CD4-positive, alpha-beta T cell treated with Interleukin-15 for 4 hours (primary cell): ENCODE results near the gene PATE1.
"Not testable (repeated sequence)": the region's sequence is repeated elsewhere in the genome, so short reads cannot be mapped to it uniquely, and the experiment has no call there.

Experiments
- DNase-seq: peaks from one replicate; pipeline ENCODE4 v3.0.0-alpha.2; 2020; ENCODE audit warnings: low spot score

The PATE1 gene

GRCh38 chr11:125745979-125746378, at the start of gene PATE1:
Gene PATE1, plus strand, starts transcription at chr11:125746279. Its CDS starts 26 bp downstream, at chr11:125746305.
- DNase-seq = no peak

- DNase-seq = no peak
These were observed 45.0 kb upstream of the PATE1 start for GRCh38 chr11:125701018-125701610.

GRCh38 chr11:125701858-125702621, 44.0 kb upstream of the PATE1 start:
- no peak for DNase-seq

- not testable (repeated sequence) for DNase-seq
These were observed 41.4 kb upstream of the PATE1 start for GRCh38 chr11:125704686-125705085.

- DNase-seq = no peak
These were observed 25.3 kb upstream of the PATE1 start for GRCh38 chr11:125720781-125721180.

GRCh38 chr11:125724125-125724524, 22.0 kb upstream of the PATE1 start:
- no peak for DNase-seq

GRCh38 chr11:125728969-125729368, 17.1 kb upstream of the PATE1 start:
- no peak for DNase-seq

GRCh38 chr11:125740617-125741016, 5.5 kb upstream of the PATE1 start:
- DNase-seq = no peak

GRCh38 chr11:125743681-125744080, 2.4 kb upstream of the PATE1 start:
- DNase-seq = no peak

GRCh38 chr11:125750629-125751028, 4.5 kb downstream of the PATE1 start:
- DNase-seq = no peak

GRCh38 chr11:125756050-125756449, 10.0 kb downstream of the PATE1 start:
- no peak for DNase-seq

- no peak for DNase-seq
These were observed 16.4 kb downstream of the PATE1 start for GRCh38 chr11:125762445-125762844.

GRCh38 chr11:125763483-125763882, 17.4 kb downstream of the PATE1 start:
- DNase-seq = no peak

- no peak for DNase-seq
These were observed 20.2 kb downstream of the PATE1 start for GRCh38 chr11:125766251-125766650.

GRCh38 chr11:125768336-125769046, 22.4 kb downstream of the PATE1 start:
- DNase-seq = no peak

GRCh38 chr11:125770583-125770982, 24.5 kb downstream of the PATE1 start:
- DNase-seq = no peak

GRCh38 chr11:125772834-125773505, 26.9 kb downstream of the PATE1 start:
- no peak for DNase-seq

- DNase-seq = no peak
These were observed 27.4 kb downstream of the PATE1 start for GRCh38 chr11:125773516-125773915.

GRCh38 chr11:125777309-125777708, 31.2 kb downstream of the PATE1 start:
- DNase-seq = no peak

- DNase-seq = no peak
These were observed 32.6 kb downstream of the PATE1 start, which contains the start of gene PATE2 for GRCh38 chr11:125778728-125779127. Gene PATE2, minus strand, starts transcription at chr11:125778828. Its CDS starts 55 bp downstream, at chr11:125778773.

- no peak for DNase-seq
These were observed 38.6 kb downstream of the PATE1 start for GRCh38 chr11:125784678-125785077.

GRCh38 chr11:125787827-125788226, 41.7 kb downstream of the PATE1 start, which contains the start of gene PATE3:
Gene PATE3, plus strand, starts transcription at chr11:125788127. Its CDS starts 25 bp downstream, at chr11:125788152.
- DNase-seq = no peak
